NCI-H2227 (cell line): ENCODE measurements around the gene C16orf89.

Source experiments
- DNase-seq: peaks from one replicate; lab custom pipeline; 2025; ENCODE audit not compliant: unreplicated experiment; lab: John Stamatoyannopoulos, UW

C16orf89 gene

GRCh38 chr16:5030251-5030870 is 35.4 kb downstream of the C16orf89 start:
- no peak for DNase-seq

- no peak for DNase-seq
These were observed 36.7 kb downstream of the C16orf89 start for GRCh38 chr16:5028950-5029475.

GRCh38 chr16:5027575-5028235 is 38.1 kb downstream of the C16orf89 start:
- DNase-seq: no peak

GRCh38 chr16:5027086-5027485 is 38.7 kb downstream of the C16orf89 start:
- DNase-seq: no peak

GRCh38 chr16:5026664-5027063 is 39.1 kb downstream of the C16orf89 start:
- no peak for DNase-seq

- DNase-seq: peak; percentile 64
These were observed 40.6 kb downstream of the C16orf89 start for GRCh38 chr16:5025171-5025632.

- peak; percentile 48 for DNase-seq
These were observed 41.1 kb downstream of the C16orf89 start for GRCh38 chr16:5024632-5025031.

GRCh38 chr16:5022521-5022920 is 43.2 kb downstream of the C16orf89 start:
- no peak for DNase-seq

GRCh38 chr16:5020551-5020950 is 45.2 kb downstream of the C16orf89 start:
- DNase-seq: no peak

GRCh38 chr16:5019775-5020174 is 46.0 kb downstream of the C16orf89 start:
- no peak for DNase-seq

GRCh38 chr16:5018793-5019192 is 47.0 kb downstream of the C16orf89 start:
- DNase-seq: no peak

- no peak for DNase-seq
These were observed 48.1 kb downstream of the C16orf89 start for GRCh38 chr16:5017678-5017969.

GRCh38 chr16:5016967-5017677 is 48.6 kb downstream of the C16orf89 start:
- no peak for DNase-seq

- no peak for DNase-seq
These were observed 49.9 kb downstream of the C16orf89 start for GRCh38 chr16:5015887-5016286.

- no peak for DNase-seq
These were observed 50.4 kb downstream of the C16orf89 start for GRCh38 chr16:5015351-5015750.

- DNase-seq: no peak
These were observed 52.9 kb downstream of the C16orf89 start for GRCh38 chr16:5012887-5013286.

GRCh38 chr16:5011637-5012036 is 54.1 kb downstream of the C16orf89 start:
- no peak for DNase-seq

GRCh38 chr16:5010576-5011329 is 55.0 kb downstream of the C16orf89 start:
- DNase-seq: no peak

- DNase-seq: no peak
These were observed 57.4 kb downstream of the C16orf89 start for GRCh38 chr16:5008311-5008731.

- DNase-seq: no peak
These were observed 58.5 kb downstream of the C16orf89 start for GRCh38 chr16:5007256-5007655.
